IPS DF 6.9 (cell line): ENCODE measurements around the gene ZNF773.
"Not testable (repeated sequence)": the region's sequence is repeated elsewhere in the genome, so short reads cannot be mapped to it uniquely, and the experiment has no call there.

ENCODE experiments used
- DNase-seq: peaks from one replicate; pipeline ENCODE4 v3.0.0-alpha.2; 2013; ENCODE audit warnings: low read depth, low spot score
- H3K27ac ChIP-seq: one replicate; pipeline ENCODE4 v1.5.1; 2013; ENCODE audit warnings: low read length, control low read depth
- H3K27me3 ChIP-seq: 2 replicates; pipeline ENCODE4 v1.6.1; 2013; ENCODE audit warnings: mild to moderate bottlenecking, low read length; ENCODE audit not compliant: control insufficient read depth, insufficient read depth
- H3K36me3 ChIP-seq: 2 replicates; pipeline ENCODE4 v1.6.1; 2013; ENCODE audit warnings: low read length; ENCODE audit not compliant: control insufficient read depth, insufficient read depth
- H3K4me1 ChIP-seq: 2 replicates; pipeline ENCODE4 v1.6.1; 2013; ENCODE audit warnings: low read length; ENCODE audit not compliant: control insufficient read depth, insufficient read depth
- H3K4me3 ChIP-seq: 2 replicates; pipeline ENCODE4 v1.5.1; 2013; ENCODE audit warnings: mild to moderate bottlenecking, low read length
- H3K9me3 ChIP-seq: 2 replicates; pipeline ENCODE4 v1.6.1; 2013; ENCODE audit warnings: low read length, inconsistent platforms; ENCODE audit not compliant: control insufficient read depth, insufficient read depth
- WGBS: extraction: QIAGEN DNeasy Blood & Tissue Kit; methylation state at CpG from one replicate; pipeline ENCODE4 v1.1.7; 2013; ENCODE audit warnings: mixed read lengths, missing lambda C conversion rate; ENCODE audit not compliant: insufficient read length, insufficient coverage; 5-methylcytosine and 5-hydroxymethylcytosine counted together

Gene ZNF773

DNA sequence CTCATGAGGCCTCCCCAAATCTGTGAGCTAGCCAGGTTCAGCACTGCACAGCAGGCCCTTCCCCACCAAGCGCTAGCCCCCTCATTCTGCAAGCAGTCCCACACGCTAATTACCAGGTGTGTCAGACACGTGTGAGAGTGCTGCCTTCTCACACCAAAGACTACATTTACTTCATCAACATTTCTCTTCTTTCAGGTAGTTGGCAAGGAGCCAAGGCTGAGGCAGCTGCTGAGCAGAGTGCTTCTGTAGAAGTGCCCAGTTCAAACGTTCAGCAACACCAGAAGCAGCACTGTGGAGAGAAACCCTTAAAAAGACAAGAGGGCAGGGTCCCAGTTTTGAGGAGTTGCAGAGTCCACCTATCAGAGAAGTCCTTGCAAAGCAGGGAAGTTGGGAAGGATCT, 6.4 kb downstream of the ZNF773 start:
- no peaks in the 10 kb centered on the region; the same call in 1 of the 2 replicates for H3K4me1 ChIP-seq
- WGBS: no CpG with 5 or more reads among the region's 4 CpGs
- no peak overlapping the region for H3K4me3 ChIP-seq
- H3K27me3 ChIP-seq: no peaks in the 10 kb centered on the region
- H3K9me3 ChIP-seq: no peaks in the 10 kb centered on the region
- no peak overlapping the region for H3K27ac ChIP-seq
- DNase-seq: no peak
- peaks cover 8% of the 10 kb centered on the region; the same call in 1 of the 2 replicates for H3K36me3 ChIP-seq

DNA sequence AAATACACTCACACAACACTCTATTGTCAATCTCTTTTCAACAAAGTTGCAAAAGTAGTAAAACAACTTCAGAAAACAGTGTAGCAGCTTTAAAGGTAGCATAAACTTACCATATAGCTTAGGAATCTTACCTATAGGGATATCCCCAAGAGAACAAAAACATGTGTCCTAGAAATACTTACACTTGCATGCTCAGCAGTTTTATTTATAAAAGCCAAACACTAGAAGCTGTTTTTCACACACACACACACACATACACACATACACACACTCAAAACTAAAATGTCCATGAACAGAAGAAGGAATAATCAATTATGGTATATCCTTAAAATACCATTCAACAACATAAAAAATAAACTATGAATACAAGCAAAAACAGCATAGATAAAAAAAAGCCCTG, 11.7 kb downstream of the ZNF773 start:
- no peaks in the 10 kb centered on the region for H3K27me3 ChIP-seq
- DNase-seq: no peak
- H3K4me1 ChIP-seq: no peaks in the 10 kb centered on the region; the same call in 1 of the 2 replicates
- H3K36me3 ChIP-seq: peaks cover 3% of the 10 kb centered on the region; the same call in 1 of the 2 replicates
- H3K27ac ChIP-seq: no peak overlapping the region
- H3K4me3 ChIP-seq: no peak overlapping the region
- no peaks in the 10 kb centered on the region; the same call in 1 of the 2 replicates for H3K9me3 ChIP-seq

DNA sequence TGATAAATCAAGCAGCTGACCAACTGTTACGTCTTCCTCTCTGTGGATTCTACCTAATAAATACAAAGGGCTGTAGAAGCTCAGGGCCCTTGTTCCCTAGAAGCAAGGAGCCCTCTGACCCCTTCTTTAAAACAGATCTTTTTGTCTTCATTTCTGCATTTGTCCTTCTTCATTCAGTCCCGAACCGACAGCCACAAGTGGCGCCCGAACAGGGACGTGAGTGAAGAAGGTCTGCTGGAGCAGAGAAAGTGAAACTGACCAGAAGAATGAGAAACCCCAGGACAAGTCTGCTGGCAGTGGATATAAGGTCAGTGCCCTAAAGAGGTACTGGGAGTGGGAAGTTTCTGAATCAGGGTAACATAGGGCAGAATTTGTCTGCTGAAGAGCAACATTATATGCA, 13.1 kb downstream of the ZNF773 start:
- H3K4me1 ChIP-seq: no peaks in the 10 kb centered on the region
- no peaks in the 10 kb centered on the region for H3K27me3 ChIP-seq
- DNase-seq: no peak
- no CpG with 5 or more reads among the region's 6 CpGs for WGBS
- H3K36me3 ChIP-seq: no peaks in the 10 kb centered on the region
- H3K9me3 ChIP-seq: no peaks in the 10 kb centered on the region; the same call in 1 of the 2 replicates
- no peak overlapping the region for H3K4me3 ChIP-seq
- no peak overlapping the region for H3K27ac ChIP-seq

DNA sequence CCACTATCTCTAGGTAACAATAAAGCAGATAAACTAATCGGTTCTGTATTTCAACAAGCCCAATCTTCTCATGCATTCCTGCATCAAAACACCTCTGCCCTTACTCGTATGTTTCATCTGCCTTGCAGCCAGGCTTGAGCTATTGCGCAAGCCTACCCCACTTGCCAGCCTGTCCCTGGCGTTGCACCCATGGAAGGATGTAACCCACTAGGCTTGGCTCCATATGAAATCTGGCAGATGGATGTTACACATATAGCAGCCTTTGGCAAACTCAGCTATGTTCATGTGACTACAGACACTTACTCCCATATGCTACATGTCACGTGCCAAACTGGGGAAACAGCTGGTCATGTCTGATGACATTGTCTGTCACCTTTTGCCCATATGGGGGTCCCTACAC, 15.5 kb downstream of the ZNF773 start:
- no CpG with 5 or more reads among the region's 5 CpGs for WGBS
- H3K36me3 ChIP-seq: no peaks in the 10 kb centered on the region
- DNase-seq: no peak
- no peak overlapping the region for H3K4me3 ChIP-seq
- H3K9me3 ChIP-seq: no peaks in the 10 kb centered on the region; the same call in 1 of the 2 replicates
- H3K27ac ChIP-seq: no peak overlapping the region
- H3K4me1 ChIP-seq: no peaks in the 10 kb centered on the region
- no peaks in the 10 kb centered on the region for H3K27me3 ChIP-seq

DNA sequence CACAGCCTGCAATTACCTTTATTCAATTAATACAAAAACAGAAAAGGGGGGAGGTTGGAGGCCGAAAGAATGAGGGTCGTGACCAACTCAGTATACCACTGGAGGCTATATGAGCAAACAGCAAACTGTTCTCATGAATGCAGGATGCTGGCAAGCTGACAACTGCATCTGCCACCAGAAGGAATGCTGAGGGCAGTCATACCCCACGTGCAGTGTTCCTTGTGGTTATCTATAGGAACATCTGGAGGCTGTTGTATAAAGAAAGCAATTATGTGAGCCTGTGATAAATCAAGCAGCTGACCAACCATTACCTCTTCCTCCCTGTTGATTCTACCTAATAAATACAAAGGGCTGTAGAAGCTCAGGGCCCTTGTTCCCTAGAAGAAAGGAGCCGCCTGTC, 18.3 kb downstream of the ZNF773 start:
- WGBS: no CpG with 5 or more reads among the region's 4 CpGs
- DNase-seq, H3K27ac ChIP-seq, H3K4me3 ChIP-seq, H3K27me3 ChIP-seq, H3K9me3 ChIP-seq, H3K36me3 ChIP-seq, H3K4me1 ChIP-seq: not testable (repeated sequence)

DNA sequence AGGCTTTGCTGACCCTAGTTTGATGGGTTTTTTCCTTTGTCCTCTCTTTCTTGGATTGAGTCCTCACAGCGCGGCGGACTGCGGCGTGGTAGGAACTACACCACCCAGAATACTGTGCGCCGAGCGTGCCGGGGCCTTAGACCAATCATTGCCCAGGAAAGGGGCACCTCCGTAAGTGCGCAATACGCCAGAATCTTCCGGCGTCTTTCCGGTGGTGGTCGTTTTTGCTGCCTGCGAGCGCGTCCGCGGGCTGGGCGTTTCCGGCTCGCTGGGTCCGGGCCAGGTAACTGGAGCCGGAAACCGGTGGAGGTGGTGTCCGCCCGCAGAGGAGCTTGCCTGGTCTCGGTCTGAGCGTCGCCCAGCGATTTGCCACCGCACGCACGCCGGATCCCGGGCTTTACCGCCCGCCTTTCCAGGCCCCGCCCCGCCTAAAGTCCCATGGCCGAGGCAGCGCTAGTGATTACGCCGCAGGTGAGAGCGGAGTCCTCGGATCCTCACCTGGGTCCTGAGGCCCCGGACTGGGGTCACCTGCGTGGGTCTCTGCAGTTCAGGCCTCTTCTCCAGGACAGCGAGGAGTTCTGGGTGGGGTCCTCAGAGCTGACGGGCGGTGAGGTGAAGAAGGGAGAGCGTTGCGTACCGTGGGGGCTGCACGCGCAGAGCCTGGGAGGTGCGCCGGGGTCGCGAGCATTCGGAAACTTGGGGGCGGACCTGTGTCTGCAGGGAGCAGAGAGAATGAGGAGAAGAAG, 27.6 kb downstream of the ZNF773 start, which contains the start of gene ZNF549:
ZNF549 (plus strand) TSS at position 221 of the 746 bp plus-strand sequence; CDS start at position 439, 218 bp downstream.
- no peak within 1 kb of the TSS for H3K27ac ChIP-seq
- H3K4me1 ChIP-seq: peaks cover 2% of the 10 kb centered on the region
- peak; percentile 71 for DNase-seq
- peak within 1 kb of the TSS; percentile 96 for H3K4me3 ChIP-seq
- no peaks in the 10 kb centered on the region for H3K9me3 ChIP-seq
- H3K36me3 ChIP-seq: no peaks in the 10 kb centered on the region
- WGBS: no CpG with 5 or more reads among the region's 64 CpGs
- H3K27me3 ChIP-seq: no peaks in the 10 kb centered on the region

DNA sequence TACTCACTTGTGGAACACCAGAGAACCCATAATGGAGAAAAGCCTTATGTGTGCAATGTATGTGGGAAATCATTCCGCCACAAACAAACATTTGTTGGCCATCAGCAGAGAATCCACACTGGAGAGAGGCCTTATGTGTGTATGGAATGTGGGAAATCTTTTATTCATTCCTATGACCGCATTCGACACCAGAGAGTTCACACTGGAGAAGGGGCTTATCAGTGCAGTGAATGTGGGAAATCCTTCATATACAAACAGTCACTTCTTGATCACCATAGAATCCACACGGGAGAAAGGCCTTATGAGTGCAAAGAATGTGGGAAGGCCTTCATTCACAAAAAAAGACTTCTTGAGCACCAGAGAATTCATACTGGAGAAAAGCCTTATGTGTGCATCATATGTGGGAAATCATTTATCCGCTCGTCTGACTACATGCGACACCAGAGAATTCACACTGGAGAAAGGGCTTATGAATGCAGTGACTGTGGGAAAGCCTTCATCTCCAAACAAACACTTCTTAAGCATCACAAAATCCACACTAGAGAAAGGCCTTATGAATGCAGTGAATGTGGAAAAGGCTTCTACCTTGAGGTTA, 38.3 kb downstream of the ZNF773 start:
- peaks cover 10% of the 10 kb centered on the region for H3K9me3 ChIP-seq
- no peaks in the 10 kb centered on the region for H3K27me3 ChIP-seq
- WGBS: no CpG with 5 or more reads among the region's 7 CpGs
- no peaks in the 10 kb centered on the region for H3K4me1 ChIP-seq
- DNase-seq: no peak
- H3K4me3 ChIP-seq: no peak overlapping the region
- peaks cover 33% of the 10 kb centered on the region for H3K36me3 ChIP-seq
- no peak overlapping the region for H3K27ac ChIP-seq

DNA sequence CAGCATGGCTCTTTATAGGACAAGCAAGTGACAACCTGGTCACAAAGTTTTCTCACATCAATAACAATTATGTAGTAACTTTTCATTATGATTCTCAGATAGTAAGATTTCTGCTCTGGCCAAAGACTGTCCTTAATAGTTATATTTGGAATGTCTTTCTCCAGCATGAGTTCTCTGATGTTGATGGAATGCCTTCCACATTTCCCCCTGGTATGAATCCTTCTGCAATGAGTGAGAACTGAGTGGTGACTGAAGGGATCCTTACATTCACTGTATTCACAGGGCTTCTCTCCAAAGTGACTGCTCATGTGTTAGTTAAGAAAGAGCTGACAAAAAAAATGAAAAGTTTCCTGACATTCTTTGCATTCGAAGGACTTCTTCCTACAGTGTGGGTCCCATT, 46.8 kb downstream of the ZNF773 start:
- Histone ChIP-seq H3K4me3 (no peak overlapping the region), H3K9me3 (no peaks in the 10 kb centered on the region), H3K36me3 (peaks cover 18% of the 10 kb centered on the region), H3K27me3 (no peaks in the 10 kb centered on the region), H3K4me1 (no peaks in the 10 kb centered on the region), H3K27ac (no peak overlapping the region)
- no peak for DNase-seq
- no CpG with 5 or more reads among the region's 1 CpG for WGBS

DNA sequence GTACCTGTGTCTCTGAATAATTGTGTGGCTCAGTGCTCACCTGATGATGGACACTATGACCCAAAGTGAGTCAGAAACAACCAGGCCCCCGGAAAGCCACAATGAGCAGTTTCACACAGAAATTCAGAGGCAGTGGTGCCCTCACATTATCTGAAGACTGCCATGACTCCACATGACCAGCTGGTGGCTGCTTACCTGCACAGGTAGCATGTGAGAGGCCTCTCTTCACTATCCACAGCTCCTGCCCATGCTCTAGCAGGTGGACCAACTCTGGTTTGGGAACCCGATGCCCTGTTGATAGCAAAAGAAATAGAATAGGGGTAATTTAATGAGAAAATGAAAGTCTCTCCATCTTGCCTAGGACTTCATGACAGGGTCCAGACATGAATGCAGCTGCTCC, 52.7 kb downstream of the ZNF773 start:
- no CpG with 5 or more reads among the region's 2 CpGs for WGBS
- no peak for DNase-seq
- Histone ChIP-seq H3K9me3 (no peaks in the 10 kb centered on the region), H3K36me3 (peaks cover 25% of the 10 kb centered on the region), H3K4me1 (no peaks in the 10 kb centered on the region), H3K27me3 (no peaks in the 10 kb centered on the region), H3K4me3 (no peak overlapping the region), H3K27ac (no peak overlapping the region)

DNA sequence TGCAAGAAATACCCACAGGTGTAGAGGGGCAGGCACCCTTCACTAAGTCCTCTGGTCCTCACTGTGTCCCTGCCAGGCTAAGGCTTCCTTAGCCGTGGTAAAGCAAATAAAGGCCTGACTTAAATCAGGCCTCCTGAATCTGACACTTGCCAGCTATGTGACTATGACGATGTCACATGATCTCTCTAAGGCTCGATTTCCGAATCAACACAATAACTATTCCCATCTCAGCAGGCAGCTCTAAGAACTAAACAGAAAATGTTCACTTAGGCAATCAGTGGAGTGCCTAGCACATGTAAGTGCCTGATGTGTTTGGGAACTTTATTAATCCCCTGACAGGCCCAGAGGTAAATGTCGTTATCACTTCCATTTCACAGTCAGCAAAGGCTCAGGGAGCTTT, 57.9 kb downstream of the ZNF773 start:
- no CpG with 5 or more reads among the region's 5 CpGs for WGBS

More for the DNA sequence above, 57.9 kb downstream of the ZNF773 start:
- H3K4me3 ChIP-seq: no peak overlapping the region
- H3K9me3 ChIP-seq: no peaks in the 10 kb centered on the region
- no peak for DNase-seq
- H3K4me1 ChIP-seq: no peaks in the 10 kb centered on the region
- peaks cover 7% of the 10 kb centered on the region; the same call in 1 of the 2 replicates for H3K36me3 ChIP-seq
- H3K27me3 ChIP-seq: no peaks in the 10 kb centered on the region
- H3K27ac ChIP-seq: no peak overlapping the region
